ENCODE data around the gene DHRS9. TPM values are rescaled to one million over a fixed set of nuclear protein-coding genes. Genes with fewer than 3 reads are reported as not detected.

The DHRS9 gene
- total RNA-seq, 2 donors from 2014 or later = 102 to 144 TPM

DNA sequence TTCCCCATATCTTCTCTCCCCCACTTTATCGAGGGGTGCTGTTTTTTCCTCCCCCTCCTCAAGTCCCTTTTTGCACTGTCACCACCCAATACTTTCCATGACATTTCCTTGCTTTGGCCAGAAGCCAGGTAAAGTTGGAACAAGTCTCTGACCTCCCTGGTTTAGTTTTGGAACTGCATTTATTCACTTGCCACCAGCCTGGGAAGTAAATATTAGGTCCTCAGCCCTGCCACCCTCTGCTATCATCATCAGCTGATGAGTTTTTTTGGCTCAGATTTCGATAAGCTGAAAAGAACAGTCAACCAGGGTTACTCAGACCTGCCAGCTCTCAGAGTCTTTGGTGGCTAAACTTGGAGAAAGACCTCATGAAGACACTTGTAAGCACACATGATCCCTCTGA lies 47.0 kb downstream of the DHRS9 start:
- intact Hi-C loops (cut with DNase I) = no loop called here
- H3K4me1 ChIP-seq = no peaks in the 10 kb centered on the region
- TF ChIP-seq, protein P1, sequence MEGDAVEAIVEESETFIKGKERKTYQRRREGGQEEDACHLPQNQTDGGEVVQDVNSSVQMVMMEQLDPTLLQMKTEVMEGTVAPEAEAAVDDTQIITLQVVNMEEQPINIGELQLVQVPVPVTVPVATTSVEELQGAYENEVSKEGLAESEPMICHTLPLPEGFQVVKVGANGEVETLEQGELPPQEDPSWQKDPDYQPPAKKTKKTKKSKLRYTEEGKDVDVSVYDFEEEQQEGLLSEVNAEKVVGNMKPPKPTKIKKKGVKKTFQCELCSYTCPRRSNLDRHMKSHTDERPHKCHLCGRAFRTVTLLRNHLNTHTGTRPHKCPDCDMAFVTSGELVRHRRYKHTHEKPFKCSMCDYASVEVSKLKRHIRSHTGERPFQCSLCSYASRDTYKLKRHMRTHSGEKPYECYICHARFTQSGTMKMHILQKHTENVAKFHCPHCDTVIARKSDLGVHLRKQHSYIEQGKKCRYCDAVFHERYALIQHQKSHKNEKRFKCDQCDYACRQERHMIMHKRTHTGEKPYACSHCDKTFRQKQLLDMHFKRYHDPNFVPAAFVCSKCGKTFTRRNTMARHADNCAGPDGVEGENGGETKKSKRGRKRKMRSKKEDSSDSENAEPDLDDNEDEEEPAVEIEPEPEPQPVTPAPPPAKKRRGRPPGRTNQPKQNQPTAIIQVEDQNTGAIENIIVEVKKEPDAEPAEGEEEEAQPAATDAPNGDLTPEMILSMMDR (IDR thresholded peaks at IDR 0.05) = no peak
- no peak for DNase-seq
- H3K9ac ChIP-seq (ENCODE audit: low read depth in 2 of 2, low read length in 2 of 2) = no peak overlapping the region
- no peak overlapping the region for H3K27ac ChIP-seq
- H3K27me3 ChIP-seq = no peaks in the 10 kb centered on the region
- H3K9me3 ChIP-seq = no peaks in the 10 kb centered on the region
- no peak overlapping the region for H3K4me3 ChIP-seq
- no peaks in the 10 kb centered on the region for H3K36me3 ChIP-seq

DNA sequence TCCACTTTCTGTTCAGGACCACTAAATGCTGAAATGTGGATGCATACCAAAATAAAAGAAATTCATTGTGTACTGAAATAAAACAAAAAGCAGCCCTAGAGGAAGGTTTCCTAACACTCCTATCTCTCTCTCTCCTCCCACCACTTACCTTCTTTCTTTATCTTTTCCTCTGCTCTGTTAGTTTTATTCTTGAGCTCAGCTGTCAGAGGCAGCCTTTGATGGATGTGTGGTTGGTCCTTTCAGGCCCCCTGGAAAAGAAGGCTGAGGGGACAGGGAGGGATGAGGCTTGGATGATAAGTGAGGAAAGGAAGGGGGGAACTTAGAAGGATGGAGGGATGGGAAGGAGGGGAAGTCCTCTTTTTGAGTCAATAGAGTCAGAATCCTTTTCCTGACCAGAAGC lies 47.6 kb downstream of the DHRS9 start:
- Histone ChIP-seq H3K4me3 (no peak overlapping the region), H3K9ac (ENCODE audit: low read depth in 2 of 2, low read length in 2 of 2) (no peak overlapping the region), H3K27ac (no peak overlapping the region), H3K9me3 (no peaks in the 10 kb centered on the region), H3K36me3 (no peaks in the 10 kb centered on the region), H3K27me3 (no peaks in the 10 kb centered on the region), H3K4me1 (no peaks in the 10 kb centered on the region)
- no peak for DNase-seq
- TF ChIP-seq, protein P1 (IDR thresholded peaks at IDR 0.05) = no peak
- intact Hi-C loops (cut with DNase I) = no loop called here

DNA sequence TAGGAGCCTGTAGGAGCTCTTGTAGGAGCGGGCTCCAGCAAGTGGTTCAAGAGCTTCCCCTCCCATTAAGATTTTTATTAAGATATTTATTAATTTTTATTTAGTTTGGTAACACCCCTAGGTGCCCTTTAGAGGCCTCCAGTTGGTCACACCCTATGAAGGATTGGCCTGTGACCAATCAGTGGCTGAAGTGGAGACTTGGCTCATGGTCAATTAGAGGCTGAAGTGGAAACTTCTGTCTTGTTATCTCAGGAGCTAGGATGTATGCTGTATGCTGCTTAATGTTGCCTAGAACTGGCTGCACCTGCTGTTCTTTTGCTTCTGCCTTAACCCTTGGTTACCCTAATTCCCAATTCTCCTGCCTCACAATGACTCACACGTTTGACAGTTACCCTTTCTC lies 48.7 kb downstream of the DHRS9 start:
- DNase-seq = no peak
- no peaks in the 10 kb centered on the region for H3K4me1 ChIP-seq
- H3K4me3 ChIP-seq = no peak overlapping the region
- intact Hi-C loops (cut with DNase I) = no loop called here
- H3K9me3 ChIP-seq = no peaks in the 10 kb centered on the region
- no peaks in the 10 kb centered on the region for H3K36me3 ChIP-seq
- no peaks in the 10 kb centered on the region for H3K27me3 ChIP-seq
- H3K27ac ChIP-seq = no peak overlapping the region
- no peak overlapping the region for H3K9ac ChIP-seq (ENCODE audit: low read depth in 2 of 2, low read length in 2 of 2)
- TF ChIP-seq, protein P1 (IDR thresholded peaks at IDR 0.05) = no peak

DNA sequence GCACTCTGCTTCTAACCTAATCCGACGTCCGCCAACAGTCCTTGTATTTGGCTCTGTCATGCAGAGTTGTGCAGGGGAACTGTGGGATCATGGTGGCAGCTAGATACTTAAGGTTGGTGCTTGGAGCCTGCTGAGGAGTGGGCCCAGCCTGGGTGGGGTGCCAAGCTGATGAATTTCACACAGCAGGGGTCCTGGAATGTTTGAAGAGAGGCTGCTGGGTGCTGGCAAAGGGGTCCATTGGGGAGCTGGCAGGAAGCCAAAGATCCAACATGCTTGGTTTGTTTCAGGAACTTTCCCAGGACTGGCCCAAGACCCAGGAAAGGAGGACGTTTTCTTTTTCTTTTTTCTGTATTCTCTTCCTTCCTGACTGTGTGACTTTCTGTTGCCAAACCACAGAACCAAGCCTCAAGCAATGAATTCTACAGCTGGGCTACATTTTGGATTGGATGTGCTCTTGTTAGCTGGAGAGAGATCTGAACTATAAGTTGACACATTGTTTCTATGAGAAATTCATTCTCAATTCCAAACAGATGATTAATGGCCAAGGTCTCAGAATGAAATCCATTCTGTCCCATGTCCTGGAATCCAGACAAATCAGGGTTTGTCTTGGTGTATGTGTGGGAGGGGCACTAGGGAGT lies 49.9 kb downstream of the DHRS9 start:
- Histone ChIP-seq H3K9ac (ENCODE audit: low read depth in 2 of 2, low read length in 2 of 2) (no peak overlapping the region), H3K9me3 (no peaks in the 10 kb centered on the region), H3K4me1 (no peaks in the 10 kb centered on the region), H3K27ac (no peak overlapping the region), H3K36me3 (no peaks in the 10 kb centered on the region), H3K4me3 (no peak overlapping the region), H3K27me3 (no peaks in the 10 kb centered on the region)
- intact Hi-C loops (cut with DNase I) = no loop called here
- TF ChIP-seq, protein P1 (IDR thresholded peaks at IDR 0.05) = no peak
- no peak for DNase-seq

DNA sequence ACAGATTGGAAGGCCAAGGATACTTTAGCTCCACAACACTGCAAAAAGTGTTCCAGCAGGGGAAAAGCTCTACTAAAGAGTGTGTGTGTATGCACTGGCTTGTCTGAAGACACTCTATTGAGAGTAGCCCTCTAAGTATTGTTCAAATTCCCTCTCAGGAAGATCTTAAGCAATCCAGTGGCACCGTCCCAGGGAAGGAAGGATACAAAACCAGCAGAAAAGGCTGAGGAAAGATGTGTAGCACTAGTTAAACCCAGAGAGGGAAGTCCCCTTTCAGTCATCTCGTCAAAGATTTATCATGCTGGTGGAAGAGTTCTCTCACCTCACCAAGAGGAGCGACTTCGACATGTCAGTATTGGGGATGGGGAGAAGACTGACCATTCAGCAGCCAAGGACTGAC lies 50.5 kb downstream of the DHRS9 start:
- Histone ChIP-seq H3K4me3 (no peak overlapping the region), H3K36me3 (no peaks in the 10 kb centered on the region), H3K9ac (ENCODE audit: low read depth in 2 of 2, low read length in 2 of 2) (no peak overlapping the region), H3K9me3 (no peaks in the 10 kb centered on the region), H3K27ac (no peak overlapping the region), H3K27me3 (no peaks in the 10 kb centered on the region), H3K4me1 (no peaks in the 10 kb centered on the region)
- DNase-seq = no peak
- TF ChIP-seq, protein P1 (IDR thresholded peaks at IDR 0.05) = no peak
- intact Hi-C loops (cut with DNase I) = no loop called here

Data from colonic mucosa (tissue), 4 donors.